HG03066 (cell line): Measurements from ENCODE around the gene XPA.
"Not testable (repeated sequence)": the region's sequence is repeated elsewhere in the genome, so short reads cannot be mapped to it uniquely, and the experiment has no call there.

Experiments
- ATAC-seq: cut with Tn5 transposase; IDR thresholded peaks from one replicate; pipeline ENCODE4 v1.9.1; 2021; ENCODE audit warnings: low read depth; ENCODE audit not compliant: unreplicated experiment

The XPA gene

DNA sequence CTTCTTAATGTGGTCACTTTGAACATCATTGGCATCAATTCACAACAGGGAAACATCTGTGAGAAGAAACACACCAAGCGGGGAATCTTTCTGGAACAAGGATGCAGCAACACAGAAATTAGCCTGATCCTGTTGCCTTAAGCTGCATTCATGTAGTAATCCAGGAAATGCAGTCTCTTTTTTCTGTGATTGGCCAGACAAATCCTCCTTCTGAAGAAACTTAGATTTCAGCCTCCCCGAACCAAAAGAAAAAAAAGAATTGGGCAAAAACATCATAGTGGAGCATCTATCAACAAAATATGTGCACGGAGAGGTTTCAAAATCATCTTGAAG lies 7.2 kb upstream of the XPA start:
- no peak for ATAC-seq

GRCh38 chr9:97703437-97704344 lies 6.6 kb upstream of the XPA start:
- no peak for ATAC-seq

DNA sequence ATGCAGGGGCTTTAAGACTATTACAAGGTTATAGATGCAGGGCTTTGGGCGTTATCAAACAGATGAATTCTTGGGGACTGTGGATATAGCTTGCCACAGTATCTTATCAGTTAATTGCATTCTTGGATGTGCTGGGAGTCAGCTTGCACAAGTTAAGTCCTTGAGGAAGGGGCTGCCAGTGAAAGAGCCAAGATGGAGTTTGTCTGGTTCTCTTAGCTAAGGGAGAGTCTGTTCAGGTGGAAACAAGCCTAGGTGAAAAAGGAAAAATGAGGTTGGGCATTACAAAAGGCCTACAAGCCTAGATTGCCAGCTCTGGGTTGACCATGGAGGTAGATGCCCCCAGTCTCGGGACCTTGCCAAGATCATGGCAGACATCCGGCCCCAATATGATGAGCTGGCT lies 2.7 kb upstream of the XPA start:
- not testable (repeated sequence) for ATAC-seq

DNA sequence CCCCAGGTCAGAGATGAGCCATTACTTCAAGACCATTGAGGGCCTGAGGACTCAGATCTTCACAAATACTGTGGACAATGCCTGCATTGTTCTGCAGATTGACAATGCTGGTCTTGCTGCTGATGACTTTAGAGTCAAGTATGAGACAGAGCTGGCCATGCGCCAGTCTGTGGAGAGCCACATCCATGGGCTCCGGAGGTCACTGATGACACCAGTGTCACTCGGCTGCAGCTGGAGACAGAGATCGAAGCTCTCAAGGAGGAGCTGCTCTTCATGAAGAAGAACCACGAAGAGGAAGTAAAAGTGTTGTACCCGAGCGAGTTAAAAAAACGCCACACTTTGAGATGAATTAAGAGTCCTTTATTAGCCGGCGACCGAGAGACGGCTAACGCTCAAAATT lies 2.1 kb upstream of the XPA start:
- ATAC-seq, result not testable (repeated sequence)

- no peak for ATAC-seq
Observed at GRCh38 chr9:97698865-97699264, 1.7 kb upstream of the XPA start.

GRCh38 chr9:97697837-97698236 lies 697 bp upstream of the XPA start:
- ATAC-seq, result no peak

GRCh38 chr9:97695995-97696802 lies 941 bp downstream of the XPA start:
- ATAC-seq, result no peak

- ATAC-seq, result no peak
Observed at GRCh38 chr9:97695390-97695789, 1.8 kb downstream of the XPA start.

DNA sequence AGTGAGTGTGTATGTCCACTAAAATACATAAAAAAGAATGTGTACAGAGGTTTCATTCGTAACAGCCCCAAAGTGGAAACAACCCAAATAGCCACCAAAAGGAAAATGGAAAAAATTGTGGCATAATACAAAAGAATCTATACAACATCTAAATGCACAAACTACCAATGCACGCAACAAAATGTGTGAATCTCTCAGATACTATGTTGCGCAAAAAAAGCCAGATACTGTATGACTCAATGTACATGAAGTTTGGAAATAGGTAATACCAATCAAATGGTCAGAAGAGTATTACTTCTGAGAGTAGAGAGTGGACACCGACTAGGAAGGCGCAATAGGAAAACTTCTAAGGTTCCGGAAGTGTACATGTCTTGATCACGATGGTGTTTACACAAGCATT lies 2.4 kb downstream of the XPA start:
- ATAC-seq, result no peak

- no peak for ATAC-seq
Observed at GRCh38 chr9:97689401-97690180, 7.5 kb downstream of the XPA start.

DNA sequence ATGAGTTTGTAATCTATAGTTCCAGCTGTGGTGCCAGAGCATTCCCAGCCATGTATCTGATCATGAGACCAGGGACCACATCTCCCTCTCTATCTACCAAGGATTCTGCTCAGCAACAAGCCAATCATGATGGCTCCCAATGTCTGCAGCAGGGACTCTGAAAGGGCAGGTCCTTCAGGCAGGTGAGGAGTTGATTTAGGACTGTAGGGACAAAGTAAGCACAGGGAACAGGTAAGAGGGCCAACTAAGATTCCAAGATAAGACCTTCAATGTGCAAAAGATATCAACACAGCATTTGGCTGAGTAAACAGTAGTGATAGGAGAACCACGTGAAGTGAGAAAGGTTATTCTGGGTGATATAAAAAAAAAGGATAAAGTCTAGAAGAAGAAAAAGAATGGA lies 8.5 kb downstream of the XPA start:
- ATAC-seq, result no peak

GRCh38 chr9:97682242-97682641 lies 14.9 kb downstream of the XPA start:
- no peak for ATAC-seq

DNA sequence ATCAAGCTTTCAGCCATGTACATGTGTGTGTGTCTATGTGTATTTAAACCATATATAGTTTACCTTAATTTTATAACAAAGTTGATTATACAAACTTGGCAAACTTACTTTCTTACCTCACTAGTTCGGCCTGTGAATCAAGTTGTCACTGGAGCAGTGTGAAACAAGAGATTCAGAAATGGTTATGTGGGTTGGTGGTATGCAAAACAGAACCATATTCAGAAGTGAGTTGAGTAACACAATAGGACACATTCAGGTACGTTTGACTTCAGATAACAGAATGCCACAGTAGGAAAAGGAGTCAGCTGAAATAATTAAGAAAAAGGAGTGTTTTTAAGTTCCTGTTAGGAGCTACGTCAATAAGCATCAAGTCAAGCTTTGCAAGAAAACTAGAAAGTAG lies 21.5 kb downstream of the XPA start:
- no peak for ATAC-seq

- no peak for ATAC-seq
Observed at GRCh38 chr9:97673922-97674321, 23.2 kb downstream of the XPA start.

DNA sequence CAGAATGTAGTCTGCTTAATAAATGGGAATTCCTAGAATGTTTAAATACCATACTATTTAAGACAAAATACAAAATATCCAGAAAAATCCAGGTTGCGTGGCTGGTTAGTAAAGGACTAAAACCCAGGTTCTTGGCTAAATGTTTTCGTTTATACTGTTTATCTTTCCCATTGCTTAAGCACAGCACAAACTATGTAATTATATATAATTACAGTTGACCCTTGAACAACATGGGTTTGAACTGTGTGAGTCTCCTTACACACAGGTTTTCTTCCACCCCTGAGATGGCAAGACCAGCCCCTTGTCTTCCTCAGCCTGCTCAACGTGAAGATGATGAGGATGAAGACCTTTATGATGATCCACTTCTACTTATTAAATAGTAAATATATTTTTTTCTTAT lies 24.7 kb downstream of the XPA start:
- ATAC-seq, result no peak

DNA sequence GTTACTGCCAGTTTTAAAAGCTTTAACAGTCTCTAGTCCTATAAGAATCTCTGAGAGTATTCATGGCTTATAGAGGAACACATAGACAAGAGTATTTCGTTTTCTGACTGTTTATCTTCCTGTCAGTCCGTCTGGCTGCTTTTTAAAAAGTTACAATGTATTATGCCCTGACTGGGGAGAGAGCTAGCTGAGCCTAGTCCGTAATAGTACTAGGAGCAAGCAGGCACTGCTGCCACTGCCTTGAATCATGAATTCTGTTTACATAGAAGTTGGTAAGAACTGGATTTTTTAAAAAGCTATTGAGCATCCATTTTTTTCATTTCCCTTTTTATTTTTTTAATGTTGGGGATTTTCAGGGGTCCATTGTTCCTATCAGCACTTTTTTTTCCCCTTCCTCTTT lies 26.6 kb downstream of the XPA start:
- no peak for ATAC-seq

GRCh38 chr9:97668485-97668884 lies 28.7 kb downstream of the XPA start:
- ATAC-seq, result no peak

DNA sequence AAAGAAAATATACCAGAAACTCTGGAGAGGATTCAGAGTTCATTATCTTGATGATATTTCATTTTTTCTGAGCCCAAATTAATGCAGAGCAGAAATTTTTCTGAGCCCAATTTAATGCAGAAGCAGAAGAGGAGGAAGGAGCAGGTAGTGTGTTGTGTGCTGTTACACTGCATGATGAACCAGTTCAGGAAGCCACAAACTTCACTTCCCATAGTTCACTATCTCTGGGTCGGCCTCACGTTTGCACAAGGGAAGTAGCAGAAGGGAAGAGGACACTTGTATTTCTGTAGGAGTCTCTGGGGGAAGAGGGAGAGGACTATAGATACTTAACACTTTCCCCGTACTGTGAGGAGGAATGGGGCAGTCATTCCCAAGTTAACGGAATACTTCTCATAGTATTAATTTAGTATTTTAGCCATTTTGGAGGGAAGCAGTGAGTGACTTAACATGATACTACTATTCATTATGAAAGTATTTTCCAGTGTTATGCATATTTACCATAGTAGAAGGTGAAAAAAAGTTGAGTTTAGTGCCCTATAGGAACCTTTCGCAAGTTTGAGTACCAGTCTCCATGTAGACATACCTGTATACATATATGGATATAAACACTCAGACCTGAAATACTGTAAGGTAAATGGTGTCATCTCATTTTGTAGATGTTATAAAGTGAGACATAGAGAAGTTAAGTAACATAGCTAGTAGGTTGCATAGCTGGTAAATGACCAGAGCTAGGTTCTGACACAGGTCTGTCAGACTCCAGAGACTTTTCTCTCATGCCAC lies 30.0 kb downstream of the XPA start:
- ATAC-seq, result no peak

GRCh38 chr9:97665742-97666141 lies 31.4 kb downstream of the XPA start:
- ATAC-seq, result no peak

GRCh38 chr9:97660847-97661246 lies 36.3 kb downstream of the XPA start:
- no peak for ATAC-seq
